Urinary bladder (tissue), 4 donors: ENCODE data around the gene KCTD16. TPM values are rescaled to one million over a fixed set of nuclear protein-coding genes. Genes with fewer than 3 reads are reported as not detected.

ENCODE experiments used
- DNase-seq: peaks from one replicate; pipeline ENCODE4 v3.0.0-alpha.2; 2015; ENCODE audit errors: extremely low spot score
- H3K27ac ChIP-seq: one replicate; pipeline ENCODE4 v1.5.1; 2013; ENCODE audit warnings: low read depth, mild to moderate bottlenecking, moderate library complexity
- H3K36me3 ChIP-seq: one replicate; pipeline ENCODE4 v1.6.1; 2013; ENCODE audit warnings: mild to moderate bottlenecking, moderate library complexity; ENCODE audit not compliant: insufficient read depth
- H3K4me1 ChIP-seq: one replicate; pipeline ENCODE4 v1.6.1; 2013; ENCODE audit warnings: mild to moderate bottlenecking, moderate library complexity; ENCODE audit not compliant: insufficient read depth
- H3K4me3 ChIP-seq: one replicate; pipeline ENCODE4 v1.5.1; 2013; ENCODE audit warnings: low read depth, low read length
- WGBS: extraction: QIAGEN DNeasy Blood & Tissue Kit; methylation state at CpG from one replicate; pipeline ENCODE4 v1.1.7; 2013; 5-methylcytosine and 5-hydroxymethylcytosine counted together
- polyA plus RNA-seq: library from polyadenylated mRNA; stranded (reverse); fragments of 200-250 nt; gene quantifications from one replicate; pipeline ENCODE4 v1.2.3, GENCODE V29; 2013
- total RNA-seq: library from RNA; depleted of rRNA; stranded (reverse); fragments of >200 nt; gene quantifications from one replicate; pipeline ENCODE4 v1.2.3, GENCODE V29; 2014
- donor health status: healthy with polysubstance abuse.
- donor health status: healthy.

Gene KCTD16
- total and polyA plus RNA-seq, 2 donors = 0.06 to 1.6 TPM

DNA sequence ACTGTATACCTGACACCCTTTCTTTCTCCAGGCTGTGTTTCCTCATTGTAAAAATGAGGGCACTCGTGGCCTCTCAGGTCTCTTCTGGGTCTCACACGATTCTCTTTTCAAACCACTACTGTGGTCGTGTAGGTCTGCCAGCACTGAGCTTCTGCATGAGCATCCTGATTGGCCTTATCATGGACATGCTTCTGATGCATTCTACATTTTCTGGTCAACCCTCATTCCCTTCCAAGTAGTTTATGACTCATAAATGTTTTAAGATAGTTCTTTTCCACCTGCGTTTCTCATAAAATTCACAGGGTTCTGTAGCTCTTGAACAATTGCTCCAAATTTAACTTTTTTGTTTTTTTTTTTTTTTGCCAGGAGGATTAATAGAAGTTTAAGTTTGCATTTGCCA, 294.8 kb downstream of the KCTD16 start:
- Histone ChIP-seq H3K27ac (no peak overlapping the region), H3K4me3 (no peak overlapping the region), H3K36me3 (no peaks in the 10 kb centered on the region), H3K4me1 (no peaks in the 10 kb centered on the region)
- WGBS = 64% methylated on average over 4 of the region's 4 CpGs
- no peak for DNase-seq

DNA sequence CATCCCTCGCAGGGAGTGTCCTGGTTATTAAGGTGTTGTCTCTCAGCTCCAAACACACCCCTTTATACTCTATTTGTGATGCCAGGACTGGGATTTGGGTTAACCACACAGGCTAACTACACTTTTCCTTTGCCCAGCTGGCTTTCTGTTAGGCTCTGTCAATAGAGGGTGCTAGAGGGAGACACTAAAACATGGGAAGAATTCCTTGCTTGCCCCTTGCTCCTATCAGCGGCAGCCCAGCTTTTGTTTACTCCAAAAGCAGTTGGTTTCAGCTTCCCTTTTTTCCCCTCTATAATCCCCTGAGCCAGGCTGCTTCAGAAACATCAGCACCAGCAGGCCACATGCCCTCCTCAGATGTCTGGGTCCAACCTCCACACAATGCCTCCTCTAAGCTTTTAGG, 297.1 kb downstream of the KCTD16 start:
- Histone ChIP-seq H3K4me1 (no peaks in the 10 kb centered on the region), H3K4me3 (no peak overlapping the region), H3K36me3 (no peaks in the 10 kb centered on the region), H3K27ac (no peak overlapping the region)
- 33% methylated on average over 2 of the region's 2 CpGs for WGBS
- DNase-seq = no peak

DNA sequence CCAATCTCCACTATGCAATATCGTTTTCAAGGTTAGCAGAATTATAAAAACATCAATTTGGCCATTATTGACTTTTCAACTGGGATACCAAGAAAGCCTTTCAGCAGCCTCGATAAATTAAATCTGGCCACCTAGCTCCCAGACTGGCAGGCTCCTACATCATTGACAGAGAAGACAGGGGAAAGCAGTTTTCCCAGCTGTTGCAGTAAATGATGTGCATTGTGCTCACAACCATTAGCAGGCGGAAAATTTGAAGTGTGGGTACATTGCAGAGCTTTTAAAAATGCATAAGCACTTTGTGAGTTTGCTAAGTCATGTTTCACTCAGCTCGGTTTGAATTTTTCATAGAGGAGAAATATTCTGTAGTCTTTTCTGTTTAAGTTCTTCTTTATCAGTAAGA, 297.9 kb downstream of the KCTD16 start:
- Histone ChIP-seq H3K4me3 (no peak overlapping the region), H3K27ac (no peak overlapping the region), H3K36me3 (no peaks in the 10 kb centered on the region), H3K4me1 (no peaks in the 10 kb centered on the region)
- WGBS = 39% methylated on average over 4 of the region's 4 CpGs
- no peak for DNase-seq

DNA sequence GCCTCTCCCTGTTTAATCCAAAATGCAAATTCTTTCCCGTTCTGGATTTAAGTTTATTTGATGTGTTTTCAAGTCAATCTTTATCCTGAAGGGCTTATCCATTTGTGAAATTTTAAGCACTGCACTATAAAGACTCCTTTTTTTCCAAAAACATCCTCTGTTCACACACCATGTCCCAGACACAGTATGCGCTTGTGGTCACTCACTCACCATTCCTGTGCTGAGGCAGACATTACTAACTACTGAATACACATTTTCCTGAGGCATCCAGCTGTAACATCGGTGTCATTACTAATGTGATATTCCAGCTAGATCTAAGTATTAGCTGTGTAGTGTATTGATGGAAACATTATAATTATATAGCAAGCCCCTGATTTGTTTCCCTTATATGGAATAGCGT, 298.4 kb downstream of the KCTD16 start:
- 63% methylated on average over 4 of the region's 4 CpGs for WGBS
- no peaks in the 10 kb centered on the region for H3K4me1 ChIP-seq
- no peaks in the 10 kb centered on the region for H3K36me3 ChIP-seq
- no peak overlapping the region for H3K4me3 ChIP-seq
- no peak overlapping the region for H3K27ac ChIP-seq
- DNase-seq = no peak

DNA sequence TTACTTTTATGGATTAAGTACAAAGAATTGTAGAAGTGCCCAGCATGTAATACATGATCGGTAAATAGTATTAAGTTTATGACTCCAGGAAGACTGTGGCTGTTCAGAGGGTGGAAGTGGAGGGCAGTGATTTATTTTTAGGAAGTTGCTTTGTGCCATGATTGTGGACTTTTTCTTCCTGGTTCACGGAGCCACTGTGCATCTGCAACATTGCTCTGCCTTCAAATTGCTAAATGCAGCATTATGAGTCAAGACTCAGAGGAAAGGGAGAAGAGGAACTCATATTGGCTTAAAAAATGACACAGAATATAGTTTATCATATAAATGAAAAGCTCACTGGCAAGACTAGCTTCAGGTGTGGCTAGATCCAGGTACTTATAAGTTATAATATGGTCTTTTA, 301.5 kb downstream of the KCTD16 start:
- Histone ChIP-seq H3K36me3 (no peaks in the 10 kb centered on the region), H3K4me3 (no peak overlapping the region), H3K4me1 (no peaks in the 10 kb centered on the region), H3K27ac (no peak overlapping the region)
- no peak for DNase-seq
- 75% methylated on average over 2 of the region's 2 CpGs for WGBS

DNA sequence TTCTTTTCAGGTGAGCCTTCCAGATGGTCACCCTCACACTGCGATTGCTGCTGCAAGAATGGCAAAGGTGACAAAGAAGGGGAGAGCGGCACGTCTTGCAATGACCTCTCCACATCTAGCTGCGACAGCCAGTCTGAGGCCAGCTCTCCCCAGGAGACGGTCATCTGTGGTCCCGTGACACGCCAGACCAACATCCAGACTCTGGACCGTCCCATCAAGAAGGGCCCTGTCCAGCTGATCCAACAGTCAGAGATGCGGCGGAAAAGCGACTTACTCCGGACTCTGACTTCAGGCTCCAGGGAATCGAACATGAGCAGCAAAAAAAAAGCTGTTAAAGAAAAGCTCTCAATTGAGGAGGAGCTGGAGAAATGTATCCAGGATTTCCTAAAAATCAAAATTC, 303.0 kb downstream of the KCTD16 start:
- Histone ChIP-seq H3K4me3 (no peak overlapping the region), H3K4me1 (no peaks in the 10 kb centered on the region), H3K27ac (no peak overlapping the region), H3K36me3 (no peaks in the 10 kb centered on the region)
- DNase-seq = no peak
- WGBS = 93% methylated on average over 13 of the region's 13 CpGs

DNA sequence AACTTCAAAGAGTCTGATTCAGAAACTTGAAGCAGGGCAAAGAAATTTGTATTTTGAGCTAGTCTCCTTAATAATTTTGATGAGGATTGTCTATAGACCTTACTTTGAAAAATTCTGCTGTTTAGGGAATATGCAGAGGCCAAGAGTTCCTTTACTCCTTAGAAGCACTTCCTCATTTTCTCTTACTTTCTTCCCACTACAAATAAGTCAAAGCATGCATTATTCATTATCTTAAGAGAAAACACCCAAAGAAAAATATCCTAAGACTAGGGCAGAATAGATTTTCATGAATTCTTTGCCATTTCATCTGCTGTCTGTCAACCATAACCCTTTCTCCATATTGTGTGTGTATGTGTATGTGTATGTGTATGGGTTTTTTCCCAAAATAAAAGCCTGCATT, 307.9 kb downstream of the KCTD16 start:
- DNase-seq = no peak

DNA sequence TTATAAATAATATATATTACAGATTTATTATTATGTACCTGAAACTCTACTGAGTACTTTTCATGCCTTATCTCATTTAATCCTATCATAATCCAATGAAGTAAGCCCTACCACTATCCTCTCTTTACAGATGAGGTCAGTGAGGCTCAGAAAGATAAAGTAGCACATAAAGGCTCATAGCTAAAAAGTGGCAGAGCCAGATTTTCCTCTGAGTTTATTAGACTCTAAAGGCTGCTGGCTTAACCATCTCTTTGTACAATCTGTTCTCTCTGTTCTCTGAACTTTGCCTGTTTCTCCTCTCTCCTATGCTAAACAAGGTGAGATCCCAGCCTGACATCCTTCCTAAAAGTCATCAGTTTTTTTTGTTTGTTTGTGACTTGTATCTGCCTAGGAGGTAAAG, 311.2 kb downstream of the KCTD16 start:
- Histone ChIP-seq H3K4me3 (no peak overlapping the region), H3K27ac (no peak overlapping the region), H3K36me3 (no peaks in the 10 kb centered on the region), H3K4me1 (no peaks in the 10 kb centered on the region)
- no peak for DNase-seq

More for the DNA sequence above, 307.9 kb downstream of the KCTD16 start:
- no peak overlapping the region for H3K4me3 ChIP-seq
- no peaks in the 10 kb centered on the region for H3K4me1 ChIP-seq
- H3K27ac ChIP-seq = no peak overlapping the region
- no peaks in the 10 kb centered on the region for H3K36me3 ChIP-seq

DNA sequence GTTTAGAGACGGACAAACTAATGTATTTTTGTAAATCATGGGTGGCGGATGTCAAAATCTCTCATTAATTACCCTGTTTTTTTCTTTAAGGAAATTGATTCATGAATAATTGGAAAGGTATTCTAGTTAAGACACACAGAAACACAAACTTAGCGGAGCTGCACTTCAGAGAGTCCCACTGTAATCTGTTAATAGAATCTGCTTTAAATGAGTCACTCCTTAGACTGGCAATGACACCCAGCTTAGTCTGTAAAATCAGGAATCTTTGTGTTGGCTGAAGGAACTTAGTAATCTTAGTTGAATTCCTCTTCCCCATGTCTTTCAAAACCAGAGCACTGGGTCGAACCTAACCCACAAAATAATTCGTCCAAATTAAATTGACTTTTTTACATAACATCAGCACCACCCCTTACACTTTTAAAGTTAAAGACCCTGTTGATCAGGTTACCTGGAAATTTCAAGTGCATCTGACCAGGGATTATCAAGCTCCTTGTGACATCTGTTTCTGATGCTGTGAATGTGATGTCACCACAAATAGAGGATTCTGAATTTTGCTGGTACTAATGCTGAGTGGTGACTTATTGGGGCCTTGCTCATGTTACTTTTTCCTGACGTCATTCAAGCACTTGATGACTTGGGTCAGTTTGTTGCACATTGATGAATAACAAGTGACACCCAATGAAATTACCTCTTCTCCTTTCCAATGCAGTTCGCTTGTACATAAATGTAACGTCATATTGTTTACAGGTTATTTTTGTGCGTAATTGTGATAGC, 313.6 kb downstream of the KCTD16 start:
- WGBS = 69% methylated on average over 9 of the region's 9 CpGs
- Histone ChIP-seq H3K27ac (no peak overlapping the region), H3K4me1 (no peaks in the 10 kb centered on the region), H3K4me3 (no peak overlapping the region), H3K36me3 (no peaks in the 10 kb centered on the region)
- no peak for DNase-seq

DNA sequence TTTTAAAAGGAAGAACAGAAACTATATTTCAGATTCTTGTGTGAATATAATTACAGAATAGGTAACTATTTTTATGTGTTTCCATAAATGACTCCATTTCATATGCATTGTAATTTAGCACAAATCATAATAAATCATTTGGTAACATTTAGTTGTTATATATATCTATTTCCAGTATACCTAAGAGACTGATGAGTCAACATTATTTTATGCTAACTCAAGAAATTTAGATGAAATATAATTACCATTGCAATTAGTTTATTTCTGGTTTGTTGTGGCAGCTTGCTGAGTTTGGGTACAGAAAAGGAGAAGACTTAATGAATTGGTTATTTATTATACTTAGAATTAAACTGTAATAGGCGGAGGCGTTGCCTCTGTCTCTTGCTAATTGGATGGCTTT, 314.9 kb downstream of the KCTD16 start:
- Histone ChIP-seq H3K36me3 (no peaks in the 10 kb centered on the region), H3K4me3 (no peak overlapping the region), H3K4me1 (no peaks in the 10 kb centered on the region), H3K27ac (no peak overlapping the region)
- DNase-seq = no peak
- WGBS = 93% methylated on average over 2 of the region's 2 CpGs

DNA sequence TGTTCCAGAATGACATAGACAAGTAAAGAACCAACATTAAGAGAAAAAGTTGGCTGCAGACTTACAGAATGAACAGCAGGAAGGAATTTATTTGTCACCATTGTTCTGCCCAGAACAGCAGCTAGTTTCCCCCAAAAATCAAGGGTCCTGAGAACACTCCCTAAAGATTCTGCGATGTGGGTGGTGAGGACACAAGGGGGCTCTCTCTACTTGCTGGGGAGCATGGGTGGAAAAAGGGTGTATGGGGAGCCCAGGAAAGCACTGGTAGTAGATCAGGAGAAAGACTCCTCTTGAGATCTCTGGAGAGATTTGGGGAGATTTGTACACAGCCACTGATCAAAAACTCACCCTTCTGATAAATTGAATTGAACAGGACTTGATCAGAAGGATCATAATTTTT, 316.5 kb downstream of the KCTD16 start:
- no peak overlapping the region for H3K4me3 ChIP-seq
- no peak overlapping the region for H3K27ac ChIP-seq
- H3K4me1 ChIP-seq = no peaks in the 10 kb centered on the region
- DNase-seq = no peak
- WGBS = 31% methylated on average over 1 of the region's 1 CpG
- H3K36me3 ChIP-seq = no peaks in the 10 kb centered on the region

DNA sequence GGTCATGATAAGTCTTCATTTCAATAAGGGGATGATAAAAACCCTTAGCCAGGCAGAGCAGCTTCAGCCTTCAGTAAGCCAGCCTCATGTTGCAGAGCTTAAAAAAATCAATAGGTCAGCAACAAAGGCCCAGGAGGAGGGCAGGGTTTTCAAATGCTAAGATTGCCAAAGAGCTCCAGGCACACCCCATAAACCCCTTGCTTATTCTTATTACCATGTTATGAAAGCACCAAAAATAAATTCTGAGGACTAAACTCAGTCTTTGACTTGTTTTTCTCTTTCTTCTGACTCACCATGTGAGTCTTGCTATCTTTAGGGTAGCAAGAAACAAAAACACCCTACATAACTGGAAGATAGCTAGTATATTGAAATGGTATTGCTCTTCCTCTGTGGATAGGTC, 317.1 kb downstream of the KCTD16 start:
- H3K4me3 ChIP-seq = no peak overlapping the region
- H3K4me1 ChIP-seq = no peaks in the 10 kb centered on the region
- no peak for DNase-seq
- H3K36me3 ChIP-seq = no peaks in the 10 kb centered on the region
- no peak overlapping the region for H3K27ac ChIP-seq

DNA sequence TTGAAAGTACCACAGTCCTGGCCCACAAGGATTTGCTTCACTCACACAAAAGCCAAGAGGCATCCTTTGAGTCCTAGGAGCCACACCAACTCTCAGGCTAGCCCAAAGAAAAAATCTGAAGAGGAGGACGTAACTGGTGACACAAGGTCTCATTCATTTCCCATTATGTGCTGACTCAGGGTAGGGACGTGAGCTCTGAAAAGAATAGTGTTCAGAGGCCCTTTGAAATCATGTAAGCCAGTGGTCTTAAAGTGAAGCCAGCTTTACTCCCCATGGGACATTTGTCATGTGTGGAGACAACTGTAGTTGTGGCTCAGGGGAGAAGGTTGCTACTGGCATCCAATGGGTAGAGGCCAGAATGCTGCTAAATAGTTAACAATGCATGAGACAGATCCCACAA, 332.4 kb downstream of the KCTD16 start:
- WGBS = 79% methylated on average over 2 of the region's 2 CpGs
- DNase-seq = no peak
- no peak overlapping the region for H3K4me3 ChIP-seq
- no peak overlapping the region for H3K27ac ChIP-seq
- no peaks in the 10 kb centered on the region for H3K36me3 ChIP-seq
- H3K4me1 ChIP-seq = no peaks in the 10 kb centered on the region

DNA sequence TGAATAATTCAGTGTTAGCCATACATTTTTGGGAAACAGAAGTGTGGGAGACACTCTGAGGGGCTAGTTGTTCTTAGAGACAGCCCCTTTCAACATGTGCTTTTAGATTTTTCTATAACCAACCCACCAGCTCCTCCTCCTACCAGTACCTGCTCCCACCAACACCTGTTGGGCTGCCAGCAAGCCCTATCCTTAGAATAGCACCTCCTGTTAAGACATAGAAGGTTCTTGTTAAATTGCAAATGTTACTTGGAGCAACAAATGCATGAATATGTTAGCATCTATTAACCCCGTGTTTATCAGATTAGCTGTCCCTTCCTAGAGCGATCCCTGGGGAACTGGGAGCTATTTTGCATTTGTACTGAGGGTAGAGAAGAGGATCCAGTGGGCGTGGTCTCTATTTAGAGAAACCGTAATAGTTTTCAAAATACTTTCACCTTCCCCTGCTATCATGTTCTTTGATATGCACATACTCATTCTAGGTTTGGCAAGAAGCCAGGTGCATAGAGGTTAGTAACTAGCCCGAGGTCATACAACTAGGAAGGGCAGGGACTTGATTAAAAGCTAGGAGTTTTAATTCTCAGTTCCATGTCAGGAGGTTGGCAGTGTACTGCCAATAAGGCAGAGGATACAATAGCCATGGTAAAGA, 334.4 kb downstream of the KCTD16 start:
- no peak for DNase-seq
- 28% methylated on average over 5 of the region's 5 CpGs for WGBS
- Histone ChIP-seq H3K27ac (no peak overlapping the region), H3K4me1 (no peaks in the 10 kb centered on the region), H3K36me3 (no peaks in the 10 kb centered on the region), H3K4me3 (no peak overlapping the region)
